Tibial artery (tissue), 4 donors: ENCODE results near the gene RHCE.
"Not testable (repeated sequence)": the region's sequence is repeated elsewhere in the genome, so short reads cannot be mapped to it uniquely, and the experiment has no call there.

Experiments
- DNase-seq, 2 donors: peaks; one replicate each; pipeline ENCODE4 v3.0.0-alpha.2; 2019
- H3K27ac ChIP-seq, 2 donors: fragments of 200-600 bp; sonication (generic) in 1 of 2; 1 replicate in 1 of 2; 2 replicates in 1 of 2; pipeline ENCODE4 v1.5.1; 2018 to 2019; ENCODE audit warnings: mild to moderate bottlenecking in 1 of 2
- H3K27me3 ChIP-seq, 2 donors: fragments of 200-600 bp; sonication (generic) in 1 of 2; one replicate each; pipeline versions ENCODE4 v1.5.1 to v1.6.0; 2016 to 2019
- H3K36me3 ChIP-seq, 3 donors: fragments of 200-600 bp; sonication (generic) in 2 of 3; one replicate each; pipeline ENCODE4 v1.5.1; 2016 to 2019; ENCODE audit warnings: mild to moderate bottlenecking in 2 of 3
- H3K4me1 ChIP-seq, 4 donors: fragments of 200-600 bp; sonication (generic) in 2 of 4; 1 replicate in 3 of 4; 2 replicates in 1 of 4; pipeline ENCODE4 v1.5.1; 2016 to 2019
- H3K4me3 ChIP-seq, 2 donors: fragments of 200-600 bp; sonication (generic) in 1 of 2; 1 replicate in 1 of 2; 2 replicates in 1 of 2; pipeline ENCODE4 v1.5.1; 2018 to 2019; ENCODE audit warnings: mild to moderate bottlenecking in 2 of 2
- H3K9me3 ChIP-seq, 3 donors: fragments of 200-600 bp; sonication (generic) in 1 of 3; one replicate each; pipeline ENCODE4 v1.5.1; 2016 to 2019
- CTCF ChIP-seq, 2 experiments: fragments of 200-600 bp in 1 of 2; fragments of 450-650 bp in 1 of 2; IDR thresholded peaks; one replicate each; pipeline ENCODE4 v1.5.1; 2017 to 2019; ENCODE audit warnings: antibody characterized with exemption in 2 of 2, mild to moderate bottlenecking in 1 of 2, moderate library complexity in 1 of 2
- intact Hi-C: fragments of 100-400 bp; cut with DNase I; formaldehyde crosslinking; loops from one replicate; pipeline ENCODE4 v1.15.0; 2023; ENCODE audit warnings: low total_unique reads

RHCE gene

GRCh38 chr1:25369691-25370271 is 50.8 kb downstream of the RHCE start:
- intact Hi-C loops, H3K9me3 ChIP-seq, H3K4me3 ChIP-seq, H3K27ac ChIP-seq, H3K27me3 ChIP-seq, H3K36me3 ChIP-seq, H3K4me1 ChIP-seq, DNase-seq: not testable (repeated sequence)

- no peaks in the 10 kb centered on the region for H3K9me3 ChIP-seq
- peaks cover 0 to 5% (median 0%) of the 10 kb centered on the region in 4 donors for H3K4me1 ChIP-seq
- no peak overlapping the region for H3K27ac ChIP-seq
- H3K36me3 ChIP-seq, result no peaks in the 10 kb centered on the region
- H3K4me3 ChIP-seq, result no peak overlapping the region
- intact Hi-C loops, result no loop called here
- no peak for TF ChIP-seq CTCF (IDR thresholded peaks at IDR 0.05)
- H3K27me3 ChIP-seq, result no peaks in the 10 kb centered on the region
- DNase-seq, result no peak
Observed at GRCh38 chr1:25369241-25369640, 51.4 kb downstream of the RHCE start.

- H3K27me3 ChIP-seq, H3K4me3 ChIP-seq, DNase-seq, H3K9me3 ChIP-seq, intact Hi-C loops, H3K27ac ChIP-seq: not testable (repeated sequence)
- Histone ChIP-seq H3K36me3 (peaks cover 31 to 36% (median 35%) of the 10 kb centered on the region in 3 donors), H3K4me1 (peaks cover 0 to 15% (median 2%) of the 10 kb centered on the region in 4 donors)
Observed at GRCh38 chr1:25362634-25363559, 57.7 kb downstream of the RHCE start.

- no peak for DNase-seq
- TF ChIP-seq CTCF (IDR thresholded peaks at IDR 0.05), result no peak
- H3K4me1 ChIP-seq, result peaks cover 0 to 19% (median 2%) of the 10 kb centered on the region in 4 donors
- peak overlapping the region in 1 of 2 donors; percentile 16 for H3K27ac ChIP-seq
- H3K36me3 ChIP-seq, result peaks cover 34 to 46% (median 40%) of the 10 kb centered on the region in 3 donors
- no peak overlapping the region for H3K4me3 ChIP-seq
- H3K27me3 ChIP-seq, result no peaks in the 10 kb centered on the region
- intact Hi-C loops, result no loop called here
- no peaks in the 10 kb centered on the region for H3K9me3 ChIP-seq
Observed at GRCh38 chr1:25361901-25362300, 58.7 kb downstream of the RHCE start.

GRCh38 chr1:25360596-25361581 is 59.7 kb downstream of the RHCE start:
- DNase-seq, result no peak
- no peak for TF ChIP-seq CTCF (IDR thresholded peaks at IDR 0.05)
- peaks cover 38 to 56% (median 44%) of the 10 kb centered on the region in 3 donors for H3K36me3 ChIP-seq
- peaks cover 0 to 29% (median 2%) of the 10 kb centered on the region in 4 donors for H3K4me1 ChIP-seq
- no peak overlapping the region for H3K27ac ChIP-seq
- H3K4me3 ChIP-seq, result no peak overlapping the region
- no peaks in the 10 kb centered on the region for H3K27me3 ChIP-seq
- intact Hi-C loops, result no loop called here
- no peaks in the 10 kb centered on the region for H3K9me3 ChIP-seq

GRCh38 chr1:25356848-25357247 is 63.8 kb downstream of the RHCE start:
- H3K4me1 ChIP-seq, result peaks cover 0 to 26% (median under 1%) of the 10 kb centered on the region in 4 donors
- H3K27ac ChIP-seq, result no peak overlapping the region
- H3K27me3 ChIP-seq, result no peaks in the 10 kb centered on the region
- H3K4me3 ChIP-seq, result no peak overlapping the region
- no peaks in the 10 kb centered on the region for H3K9me3 ChIP-seq
- DNase-seq, result no peak
- intact Hi-C loops, result no loop called here
- H3K36me3 ChIP-seq, result peaks cover 67 to 85% (median 71%) of the 10 kb centered on the region in 3 donors
- no peak for TF ChIP-seq CTCF (IDR thresholded peaks at IDR 0.05)
